Activated T-helper 17 cell treated with anti-CD3 and anti-CD28 coated beads, Interleukin-2, amount 50 U/mL, for 72 hours (primary cell): ENCODE data around the gene BABAM1. TPM values are rescaled to one million over a fixed set of nuclear protein-coding genes. Genes with fewer than 3 reads are reported as not detected.

ENCODE experiments used
- ATAC-seq: fragments of 150-1000 bp; cut with Tn5 transposase; replicated peaks from 2 replicates; pipeline ENCODE4 v1.10.0; 2021; ENCODE audit warnings: mild to moderate bottlenecking, moderate library complexity
- H3K27ac Mint-ChIP-seq: one replicate; pipeline ENCODE4 v1.8.0; 2022; ENCODE audit warnings: mixed read lengths
- H3K27me3 Mint-ChIP-seq: one replicate; pipeline ENCODE4 v1.8.0; 2022; ENCODE audit warnings: mixed read lengths
- H3K36me3 Mint-ChIP-seq: one replicate; pipeline ENCODE4 v1.8.0; 2022; ENCODE audit warnings: low read depth, mild to moderate bottlenecking, mixed read lengths
- H3K4me1 Mint-ChIP-seq: one replicate; pipeline ENCODE4 v1.8.0; 2022; ENCODE audit warnings: mixed read lengths
- H3K4me3 Mint-ChIP-seq: one replicate; pipeline ENCODE4 v1.8.0; 2022; ENCODE audit warnings: mild to moderate bottlenecking, mixed read lengths
- H3K9me3 Mint-ChIP-seq: one replicate; pipeline ENCODE4 v1.8.0; 2022; ENCODE audit warnings: mixed read lengths
- total RNA-seq, 2 donors: library from RNA; stranded (reverse); gene quantifications; one replicate each; pipeline ENCODE4 v1.2.3, GENCODE V29; 2022

The BABAM1 gene
- total RNA-seq, 2 donors from 2014 or later, result 73.4 to 115 TPM

GRCh38 chr19:17296976-17297375 lies 29.7 kb downstream of the BABAM1 start:
- no peaks in the 10 kb centered on the region for H3K4me1 Mint-ChIP-seq

GRCh38 chr19:17300992-17301619 lies 33.9 kb downstream of the BABAM1 start:
- peak overlapping the region; percentile 73 for H3K4me3 Mint-ChIP-seq
- no peaks in the 10 kb centered on the region for H3K27me3 Mint-ChIP-seq
- H3K27ac Mint-ChIP-seq, result no peak overlapping the region
- ATAC-seq, result no peak
- no peaks in the 10 kb centered on the region for H3K9me3 Mint-ChIP-seq
- H3K4me1 Mint-ChIP-seq, result no peaks in the 10 kb centered on the region
- H3K36me3 Mint-ChIP-seq, result peaks cover 5% of the 10 kb centered on the region

More at GRCh38 chr19:17296976-17297375, 29.7 kb downstream of the BABAM1 start:
- no peaks in the 10 kb centered on the region for H3K27me3 Mint-ChIP-seq
- H3K4me3 Mint-ChIP-seq, result no peak overlapping the region
- H3K36me3 Mint-ChIP-seq, result peaks cover 5% of the 10 kb centered on the region
- no peaks in the 10 kb centered on the region for H3K9me3 Mint-ChIP-seq
- H3K27ac Mint-ChIP-seq, result no peak overlapping the region
- no peak for ATAC-seq

DNA sequence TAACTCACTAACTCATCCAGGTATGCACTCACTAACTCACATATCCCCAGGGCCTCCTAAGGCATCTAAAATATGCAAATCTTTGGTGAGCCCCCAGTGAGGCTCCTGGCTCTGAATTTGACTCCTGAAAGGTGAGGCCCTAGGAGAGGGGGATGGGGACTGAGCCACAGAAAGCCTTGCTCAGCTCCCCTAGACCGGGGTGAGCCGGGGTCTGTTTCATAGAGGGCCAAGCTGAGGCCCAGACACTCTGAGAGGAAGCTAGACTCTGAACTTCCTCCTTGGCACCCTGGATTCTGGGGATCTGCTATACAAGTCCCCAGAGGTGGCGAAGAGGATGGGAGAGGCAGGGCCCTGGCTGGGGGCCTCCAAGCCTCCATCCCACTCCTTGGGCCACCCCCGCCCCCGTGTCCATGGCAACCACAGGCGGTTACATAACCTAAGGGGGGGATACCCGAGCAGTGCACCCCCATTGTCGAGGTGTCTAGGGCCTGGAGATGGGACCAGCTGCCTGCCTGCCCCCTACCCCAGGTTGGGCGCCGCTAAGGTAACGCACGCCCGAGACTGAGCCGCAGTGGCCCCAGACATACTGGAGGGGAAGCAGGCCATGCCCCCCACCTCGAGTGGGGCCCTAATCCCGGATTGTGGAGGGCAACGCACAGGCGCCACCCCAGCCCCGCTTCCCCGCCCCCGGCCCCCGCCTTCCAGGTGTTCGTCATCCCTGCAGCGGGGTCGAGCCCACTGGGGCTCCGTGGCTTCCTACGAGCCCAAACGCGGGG lies 35.3 kb downstream of the BABAM1 start:
- Mint-ChIP-seq H3K27ac (no peak overlapping the region), H3K36me3 (no peaks in the 10 kb centered on the region), H3K27me3 (no peaks in the 10 kb centered on the region), H3K9me3 (no peaks in the 10 kb centered on the region), H3K4me3 (peak overlapping the region; percentile 73), H3K4me1 (peaks cover under 1% of the 10 kb centered on the region)
- no peak for ATAC-seq

DNA sequence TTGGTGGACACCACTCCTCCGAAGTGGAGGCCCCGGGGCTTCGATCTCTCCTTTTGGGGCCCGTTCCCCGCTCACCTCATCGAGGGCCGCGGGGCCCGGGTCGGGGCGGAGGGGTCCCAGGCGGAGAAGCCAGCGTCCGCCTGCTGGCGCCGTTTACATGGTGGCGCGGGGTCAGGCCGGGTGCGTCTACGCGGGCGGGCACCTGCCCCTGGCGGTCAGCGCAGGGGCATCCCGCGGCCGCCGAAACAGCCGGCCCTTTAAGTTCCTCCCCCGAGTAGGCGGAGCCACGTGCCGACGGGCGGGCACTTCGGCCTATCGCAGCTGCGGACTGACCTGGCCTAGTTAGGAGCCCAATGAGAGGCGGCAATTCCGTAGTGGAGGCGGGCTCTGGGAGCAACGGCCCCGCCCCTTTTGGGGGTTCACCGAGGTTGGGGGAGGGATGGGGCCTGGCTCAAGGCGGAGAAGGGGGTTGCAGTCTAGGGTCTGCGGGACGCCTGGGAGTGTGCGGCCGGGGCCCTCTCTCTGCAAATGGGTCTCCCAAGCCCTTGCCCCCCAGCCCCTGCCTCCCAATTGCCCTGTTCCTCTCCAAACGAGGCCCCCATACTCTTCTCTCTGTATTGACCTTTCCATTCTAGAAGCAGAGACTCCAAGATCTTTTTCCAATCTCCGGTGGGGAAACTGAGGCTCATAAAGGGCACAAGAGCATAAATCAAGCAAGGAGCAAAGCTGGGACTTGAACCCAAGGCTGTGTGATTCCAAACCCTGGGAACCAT lies 36.1 kb downstream of the BABAM1 start, which contains the start of gene ABHD8:
Gene ABHD8, minus strand, starts transcription at position 259 of the 773 bp plus-strand sequence. CDS start 1,809 bp downstream, outside the sequence.
- Mint-ChIP-seq H3K4me1 (peaks cover 4% of the 10 kb centered on the region), H3K27ac (peak within 1 kb of the TSS; percentile 71), H3K4me3 (peak within 1 kb of the TSS; percentile 86), H3K36me3 (no peaks in the 10 kb centered on the region), H3K9me3 (no peaks in the 10 kb centered on the region), H3K27me3 (no peaks in the 10 kb centered on the region)
- ATAC-seq, result peak; percentile 78

DNA sequence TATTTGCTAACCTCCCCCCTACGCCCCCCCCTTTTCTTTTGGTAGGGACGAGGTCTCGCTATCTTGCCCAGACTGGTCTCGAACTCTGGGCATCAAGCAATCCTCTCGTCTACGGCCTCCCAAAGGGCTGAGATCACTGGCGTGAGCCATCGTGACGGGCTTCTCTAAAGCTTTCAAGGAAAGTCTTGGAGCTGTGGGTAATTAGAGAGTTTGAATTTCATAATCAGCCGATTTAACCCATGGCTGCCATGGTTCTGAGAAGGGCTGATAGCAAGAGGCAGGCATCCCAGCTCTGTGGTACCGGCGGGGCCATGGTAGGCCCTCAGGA lies 36.7 kb downstream of the BABAM1 start:
- no peaks in the 10 kb centered on the region for H3K27me3 Mint-ChIP-seq
- peak overlapping the region; percentile 73 for H3K4me3 Mint-ChIP-seq
- H3K36me3 Mint-ChIP-seq, result no peaks in the 10 kb centered on the region
- ATAC-seq, result no peak
- peaks cover 5% of the 10 kb centered on the region for H3K4me1 Mint-ChIP-seq
- H3K27ac Mint-ChIP-seq, result peak overlapping the region; percentile 71
- H3K9me3 Mint-ChIP-seq, result no peaks in the 10 kb centered on the region

GRCh38 chr19:17304386-17305215 lies 37.4 kb downstream of the BABAM1 start:
- H3K27me3 Mint-ChIP-seq, result no peaks in the 10 kb centered on the region
- H3K36me3 Mint-ChIP-seq, result peaks cover 7% of the 10 kb centered on the region
- H3K4me1 Mint-ChIP-seq, result peaks cover 10% of the 10 kb centered on the region
- peak overlapping the region; percentile 85 for H3K27ac Mint-ChIP-seq
- H3K9me3 Mint-ChIP-seq, result no peaks in the 10 kb centered on the region
- H3K4me3 Mint-ChIP-seq, result peak overlapping the region; percentile 86
- no peak for ATAC-seq

DNA sequence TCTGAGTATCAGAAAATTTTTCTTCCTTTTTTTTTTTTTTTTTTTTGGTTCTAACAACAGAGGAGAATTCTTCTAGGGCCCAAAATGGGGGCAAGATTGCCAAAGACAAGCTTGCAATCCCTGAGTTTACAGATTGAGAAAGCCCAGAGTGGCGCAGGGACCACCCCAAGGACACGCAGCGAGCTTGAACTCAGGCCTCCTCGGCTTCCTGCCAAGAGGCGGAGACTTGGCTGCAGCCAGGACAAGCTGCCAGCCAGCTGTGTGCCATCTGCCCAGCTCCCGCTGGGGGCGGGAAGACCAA lies 37.9 kb downstream of the BABAM1 start:
- peaks cover 10% of the 10 kb centered on the region for H3K4me1 Mint-ChIP-seq
- no peaks in the 10 kb centered on the region for H3K9me3 Mint-ChIP-seq
- ATAC-seq, result no peak
- H3K27ac Mint-ChIP-seq, result peak overlapping the region; percentile 85
- H3K4me3 Mint-ChIP-seq, result peak overlapping the region; percentile 86
- H3K27me3 Mint-ChIP-seq, result no peaks in the 10 kb centered on the region
- peaks cover 7% of the 10 kb centered on the region for H3K36me3 Mint-ChIP-seq

GRCh38 chr19:17305517-17306284 lies 38.5 kb downstream of the BABAM1 start, which contains the start of gene MRPL34:
Gene MRPL34, plus strand, starts transcription at chr19:17305872. Its CDS starts 21 bp downstream, at chr19:17305893.
- ATAC-seq, result peak; percentile 72
- Mint-ChIP-seq H3K27me3 (no peaks in the 10 kb centered on the region), H3K36me3 (peaks cover 7% of the 10 kb centered on the region), H3K9me3 (no peaks in the 10 kb centered on the region), H3K4me3 (peak within 1 kb of the TSS; percentile 86), H3K4me1 (peaks cover 13% of the 10 kb centered on the region), H3K27ac (peak within 1 kb of the TSS; percentile 85)

DNA sequence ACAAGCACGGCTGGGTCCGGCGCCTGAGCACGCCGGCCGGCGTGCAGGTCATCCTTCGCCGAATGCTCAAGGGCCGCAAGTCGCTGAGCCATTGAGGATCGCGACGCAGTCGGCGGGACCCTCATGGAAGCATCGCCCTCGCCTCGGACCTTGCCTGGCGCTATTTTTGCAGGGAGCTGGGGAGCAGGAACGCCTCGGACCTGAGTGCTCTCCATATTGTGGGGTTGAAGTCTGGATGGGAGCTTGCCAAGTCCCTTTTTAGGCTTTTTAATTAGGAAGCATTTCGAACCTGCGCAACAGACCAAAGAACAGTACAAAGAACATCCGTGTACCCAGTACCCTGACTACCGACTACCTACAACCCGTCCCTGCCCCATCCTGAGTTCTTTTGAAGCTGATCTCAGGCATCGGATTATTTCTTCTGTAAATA lies 39.1 kb downstream of the BABAM1 start:
- H3K9me3 Mint-ChIP-seq, result no peaks in the 10 kb centered on the region
- H3K36me3 Mint-ChIP-seq, result peaks cover 7% of the 10 kb centered on the region
- peak overlapping the region; percentile 85 for H3K27ac Mint-ChIP-seq
- no peaks in the 10 kb centered on the region for H3K27me3 Mint-ChIP-seq
- ATAC-seq, result no peak
- H3K4me1 Mint-ChIP-seq, result peaks cover 15% of the 10 kb centered on the region
- H3K4me3 Mint-ChIP-seq, result peak overlapping the region; percentile 86

DNA sequence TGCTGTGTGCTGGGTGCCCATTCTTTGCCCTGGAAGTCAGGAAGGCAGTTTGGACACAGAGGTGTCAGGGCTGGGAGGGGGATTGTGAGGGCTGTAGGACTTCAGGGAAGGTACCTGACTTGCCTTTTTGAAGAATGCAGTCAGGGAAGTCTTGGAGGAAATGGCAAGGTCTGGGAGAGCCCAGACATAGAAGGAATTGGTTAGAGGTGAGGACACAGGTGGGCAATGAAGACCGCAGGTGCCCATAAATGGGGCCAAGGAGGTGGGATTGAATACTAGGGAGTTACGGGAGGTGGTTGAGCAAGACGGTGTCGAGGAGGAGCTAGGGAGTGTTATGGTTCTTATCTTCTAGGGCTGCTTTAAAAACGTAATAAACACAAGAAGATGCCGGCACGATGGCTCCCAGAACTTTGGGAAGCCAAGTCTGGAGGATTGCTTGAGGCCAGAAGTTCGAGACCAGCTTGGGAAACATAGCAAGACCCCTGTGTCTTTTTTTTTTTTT lies 40.7 kb downstream of the BABAM1 start:
- Mint-ChIP-seq H3K36me3 (peaks cover 16% of the 10 kb centered on the region), H3K9me3 (no peaks in the 10 kb centered on the region), H3K27me3 (no peaks in the 10 kb centered on the region), H3K4me1 (peaks cover 21% of the 10 kb centered on the region), H3K4me3 (peak overlapping the region; percentile 86), H3K27ac (no peak overlapping the region)
- no peak for ATAC-seq

GRCh38 chr19:17309198-17309964 lies 42.1 kb downstream of the BABAM1 start, which contains the start of gene DDA1:
Gene DDA1, plus strand, starts transcription at chr19:17309563. Its CDS starts 92 bp downstream, at chr19:17309655.
- Mint-ChIP-seq H3K9me3 (no peaks in the 10 kb centered on the region), H3K36me3 (peaks cover 31% of the 10 kb centered on the region), H3K27ac (peak within 1 kb of the TSS; percentile 94), H3K27me3 (no peaks in the 10 kb centered on the region), H3K4me1 (peaks cover 21% of the 10 kb centered on the region), H3K4me3 (peak within 1 kb of the TSS; percentile 90)
- peak; percentile 86 for ATAC-seq

DNA sequence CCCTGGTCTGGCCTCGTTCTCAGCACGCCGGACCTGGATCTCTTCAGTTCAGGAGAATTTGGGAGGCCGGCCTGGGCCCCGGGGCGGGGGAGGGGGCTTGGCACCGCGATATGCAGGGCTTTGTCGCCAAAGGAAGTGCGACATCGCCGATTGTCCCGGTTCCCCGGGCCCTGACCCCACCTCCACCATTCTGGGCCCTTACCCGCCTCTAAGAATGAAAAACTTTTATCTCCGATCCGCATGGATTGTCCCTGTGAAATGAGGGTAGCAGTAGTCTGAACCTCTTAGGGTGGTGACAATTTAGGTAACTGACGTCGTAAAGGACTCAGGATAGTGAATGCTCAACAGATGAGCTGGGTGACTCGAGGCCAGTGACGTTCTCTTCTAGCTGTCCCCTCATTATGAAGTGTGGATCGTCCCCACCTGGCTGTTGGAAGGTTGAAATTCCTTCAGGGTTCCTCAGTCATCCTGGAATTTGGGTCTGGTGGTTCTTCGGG lies 42.8 kb downstream of the BABAM1 start:
- Mint-ChIP-seq H3K4me1 (peaks cover 21% of the 10 kb centered on the region), H3K27ac (peak overlapping the region; percentile 94), H3K4me3 (peak overlapping the region; percentile 90), H3K9me3 (no peaks in the 10 kb centered on the region), H3K27me3 (no peaks in the 10 kb centered on the region), H3K36me3 (peaks cover 36% of the 10 kb centered on the region)
- ATAC-seq, result no peak
